ENCODE data around the gene GPR78.

The GPR78 gene

DNA sequence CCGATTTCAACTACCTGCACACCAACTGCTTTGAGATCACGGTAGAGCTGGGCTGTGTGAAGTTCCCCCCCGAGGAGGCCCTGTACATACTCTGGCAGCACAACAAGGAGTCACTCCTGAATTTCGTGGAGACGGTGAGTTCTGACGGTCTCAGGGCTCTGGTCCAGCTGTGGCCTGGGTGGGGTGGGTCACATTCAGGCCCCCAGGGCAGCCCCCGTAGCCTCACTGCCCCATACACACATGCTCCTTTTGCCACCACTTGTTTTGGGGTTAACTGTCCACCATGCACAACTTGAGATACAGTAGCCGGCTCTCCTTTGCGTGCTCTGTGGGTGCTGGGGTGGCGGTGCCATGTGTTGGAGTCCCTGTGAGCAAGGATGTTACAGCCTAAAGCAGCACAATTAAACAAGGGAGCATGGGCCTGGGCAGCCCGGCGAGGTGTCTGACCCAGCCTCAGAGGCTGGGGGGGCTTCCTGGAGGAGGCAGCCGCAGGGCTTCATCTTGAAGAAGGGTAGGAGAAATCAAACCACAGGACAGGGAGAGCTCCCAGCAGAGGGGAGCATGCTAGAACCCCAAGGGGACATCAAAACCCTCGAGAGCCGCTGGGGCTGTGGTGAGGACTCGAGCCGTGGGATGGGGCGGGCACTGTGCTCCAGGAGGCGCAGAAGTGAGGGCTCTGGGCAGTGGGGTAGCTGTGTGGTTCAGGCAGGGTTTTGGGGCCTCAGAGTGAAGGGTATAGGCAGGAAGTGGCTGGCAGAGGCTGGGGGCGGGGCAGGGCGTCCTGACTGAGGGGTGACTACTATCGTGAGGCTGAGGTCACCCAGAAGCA lies 34.4 kb downstream of the GPR78 start:
- ATAC-seq, result no peak
- TF ChIP-seq, protein P1, sequence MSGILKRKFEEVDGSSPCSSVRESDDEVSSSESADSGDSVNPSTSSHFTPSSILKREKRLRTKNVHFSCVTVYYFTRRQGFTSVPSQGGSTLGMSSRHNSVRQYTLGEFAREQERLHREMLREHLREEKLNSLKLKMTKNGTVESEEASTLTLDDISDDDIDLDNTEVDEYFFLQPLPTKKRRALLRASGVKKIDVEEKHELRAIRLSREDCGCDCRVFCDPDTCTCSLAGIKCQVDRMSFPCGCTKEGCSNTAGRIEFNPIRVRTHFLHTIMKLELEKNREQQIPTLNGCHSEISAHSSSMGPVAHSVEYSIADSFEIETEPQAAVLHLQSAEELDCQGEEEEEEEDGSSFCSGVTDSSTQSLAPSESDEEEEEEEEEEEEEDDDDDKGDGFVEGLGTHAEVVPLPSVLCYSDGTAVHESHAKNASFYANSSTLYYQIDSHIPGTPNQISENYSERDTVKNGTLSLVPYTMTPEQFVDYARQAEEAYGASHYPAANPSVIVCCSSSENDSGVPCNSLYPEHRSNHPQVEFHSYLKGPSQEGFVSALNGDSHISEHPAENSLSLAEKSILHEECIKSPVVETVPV (CRISPR knock-in tag; IDR thresholded peaks at IDR 0.05), result no peak
- TF ChIP-seq TOX (CRISPR knock-in tag; IDR thresholded peaks at IDR 0.05; ENCODE audit: borderline replicate concordance), result no peak
- TF ChIP-seq, protein P2, sequence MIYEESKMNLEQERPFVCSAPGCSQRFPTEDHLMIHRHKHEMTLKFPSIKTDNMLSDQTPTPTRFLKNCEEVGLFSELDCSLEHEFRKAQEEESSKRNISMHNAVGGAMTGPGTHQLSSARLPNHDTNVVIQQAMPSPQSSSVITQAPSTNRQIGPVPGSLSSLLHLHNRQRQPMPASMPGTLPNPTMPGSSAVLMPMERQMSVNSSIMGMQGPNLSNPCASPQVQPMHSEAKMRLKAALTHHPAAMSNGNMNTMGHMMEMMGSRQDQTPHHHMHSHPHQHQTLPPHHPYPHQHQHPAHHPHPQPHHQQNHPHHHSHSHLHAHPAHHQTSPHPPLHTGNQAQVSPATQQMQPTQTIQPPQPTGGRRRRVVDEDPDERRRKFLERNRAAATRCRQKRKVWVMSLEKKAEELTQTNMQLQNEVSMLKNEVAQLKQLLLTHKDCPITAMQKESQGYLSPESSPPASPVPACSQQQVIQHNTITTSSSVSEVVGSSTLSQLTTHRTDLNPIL (CRISPR knock-in tag; IDR thresholded peaks at IDR 0.05; ENCODE audit: low read depth), result no peak
- TF ChIP-seq ZC3H10 (CRISPR knock-in tag; IDR thresholded peaks at IDR 0.05), result no peak
- TF ChIP-seq ISL1 (CRISPR knock-in tag; IDR thresholded peaks at IDR 0.05), result no peak
- no peak for TF ChIP-seq ESRRG (CRISPR knock-in tag; IDR thresholded peaks at IDR 0.05)
- TF ChIP-seq, protein P3, sequence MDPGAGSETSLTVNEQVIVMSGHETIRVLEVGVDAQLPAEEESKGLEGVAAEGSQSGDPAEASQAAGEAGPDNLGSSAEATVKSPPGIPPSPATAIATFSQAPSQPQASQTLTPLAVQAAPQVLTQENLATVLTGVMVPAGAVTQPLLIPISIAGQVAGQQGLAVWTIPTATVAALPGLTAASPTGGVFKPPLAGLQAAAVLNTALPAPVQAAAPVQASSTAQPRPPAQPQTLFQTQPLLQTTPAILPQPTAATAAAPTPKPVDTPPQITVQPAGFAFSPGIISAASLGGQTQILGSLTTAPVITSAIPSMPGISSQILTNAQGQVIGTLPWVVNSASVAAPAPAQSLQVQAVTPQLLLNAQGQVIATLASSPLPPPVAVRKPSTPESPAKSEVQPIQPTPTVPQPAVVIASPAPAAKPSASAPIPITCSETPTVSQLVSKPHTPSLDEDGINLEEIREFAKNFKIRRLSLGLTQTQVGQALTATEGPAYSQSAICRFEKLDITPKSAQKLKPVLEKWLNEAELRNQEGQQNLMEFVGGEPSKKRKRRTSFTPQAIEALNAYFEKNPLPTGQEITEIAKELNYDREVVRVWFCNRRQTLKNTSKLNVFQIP (CRISPR knock-in tag; IDR thresholded peaks at IDR 0.05; ENCODE audit: borderline replicate concordance, low read depth), result no peak
- TF ChIP-seq ZNF70 (CRISPR knock-in tag; IDR thresholded peaks at IDR 0.05), result no peak
- TF ChIP-seq ZFP30 (CRISPR knock-in tag; IDR thresholded peaks at IDR 0.05), result no peak
- TF ChIP-seq ARNTL (CRISPR knock-in tag; IDR thresholded peaks at IDR 0.05; ENCODE audit: borderline replicate concordance, low read depth), result no peak
- TF ChIP-seq OSR1 (CRISPR knock-in tag; IDR thresholded peaks at IDR 0.05), result no peak
- TF ChIP-seq BACH2 (CRISPR knock-in tag; IDR thresholded peaks at IDR 0.05; ENCODE audit: borderline replicate concordance), result no peak
- TF ChIP-seq ZNF565 (CRISPR knock-in tag; conservative IDR thresholded peaks at IDR 0.05; ENCODE audit: low read depth), result no peak
- TF ChIP-seq PPARA (CRISPR knock-in tag; IDR thresholded peaks at IDR 0.05; ENCODE audit: borderline replicate concordance), result no peak
- TF ChIP-seq GLIS3 (CRISPR knock-in tag; IDR thresholded peaks at IDR 0.05), result no peak
- no peak for TF ChIP-seq RARB (CRISPR knock-in tag; IDR thresholded peaks at IDR 0.05)

- ATAC-seq, result no peak
- TF ChIP-seq ZNF70 (CRISPR knock-in tag; IDR thresholded peaks at IDR 0.05) (no peak), TSHZ2 (CRISPR knock-in tag; IDR thresholded peaks at IDR 0.05) (no peak), PPARA (CRISPR knock-in tag; IDR thresholded peaks at IDR 0.05; ENCODE audit: borderline replicate concordance) (no peak), ZNF8 (CRISPR knock-in tag; IDR thresholded peaks at IDR 0.05) (no peak), OSR1 (CRISPR knock-in tag; IDR thresholded peaks at IDR 0.05) (no peak), TCF4 (CRISPR knock-in tag; IDR thresholded peaks at IDR 0.05; ENCODE audit: borderline replicate concordance) (no peak), ZNF565 (CRISPR knock-in tag; conservative IDR thresholded peaks at IDR 0.05; ENCODE audit: low read depth) (no peak), BACH2 (CRISPR knock-in tag; IDR thresholded peaks at IDR 0.05; ENCODE audit: borderline replicate concordance) (no peak), ISL1 (CRISPR knock-in tag; IDR thresholded peaks at IDR 0.05) (no peak), SNAI2 (CRISPR knock-in tag; IDR thresholded peaks at IDR 0.05) (no peak), CSDC2 (CRISPR knock-in tag; IDR thresholded peaks at IDR 0.05) (no peak), TOX (CRISPR knock-in tag; IDR thresholded peaks at IDR 0.05; ENCODE audit: borderline replicate concordance) (no peak), PATZ1 (CRISPR knock-in tag; IDR thresholded peaks at IDR 0.05; ENCODE audit: borderline replicate concordance) (no peak)
- TF ChIP-seq, protein P2 (CRISPR knock-in tag; IDR thresholded peaks at IDR 0.05; ENCODE audit: low read depth), result no peak
Measured at GRCh38 chr4:8615366-8615765, 35.2 kb downstream of the GPR78 start.
